SJSA1 (cell line): Measurements from ENCODE around the gene LARP7. TPM values are rescaled to one million over a fixed set of nuclear protein-coding genes. Genes with fewer than 3 reads are reported as not detected.

ENCODE experiments used
- total RNA-seq: library from RNA; depleted of rRNA; stranded (reverse); fragments of >200 nt; shearing (Covaris generic); gene quantifications from 2 replicates; pipeline ENCODE4 v1.2.3, GENCODE V29; 2014; rRNA removed

LARP7 gene
- total RNA-seq, 1 experiment from 2014 or later, result 42.5 TPM

Other genes starting within 250 kb of the LARP7 start
- 0.03 TPM in 1 of 2 replicates, not detected in the other for gene NEUROG2, start 121.0 kb upstream of the LARP7 start, total RNA-seq
- gene ZGRF1, start 234 bp upstream of the LARP7 start, total RNA-seq, result 18.3 and 22.3 TPM in 2 replicates